ENCODE results near the gene MFGE8. TPM values are rescaled to one million over a fixed set of nuclear protein-coding genes. Genes with fewer than 3 reads are reported as not detected.
A peak's percentile ranks its signal among the peaks of the same experiment; 100 is the strongest.
"Not testable (repeated sequence)": the region's sequence is repeated elsewhere in the genome, so short reads cannot be mapped to it uniquely, and the experiment has no call there.

The MFGE8 gene
- polyA plus RNA-seq, 1 donor (not counting 4 experiments of a cell fraction or from before 2014, with no cell fraction given), result 55.3 TPM

DNA sequence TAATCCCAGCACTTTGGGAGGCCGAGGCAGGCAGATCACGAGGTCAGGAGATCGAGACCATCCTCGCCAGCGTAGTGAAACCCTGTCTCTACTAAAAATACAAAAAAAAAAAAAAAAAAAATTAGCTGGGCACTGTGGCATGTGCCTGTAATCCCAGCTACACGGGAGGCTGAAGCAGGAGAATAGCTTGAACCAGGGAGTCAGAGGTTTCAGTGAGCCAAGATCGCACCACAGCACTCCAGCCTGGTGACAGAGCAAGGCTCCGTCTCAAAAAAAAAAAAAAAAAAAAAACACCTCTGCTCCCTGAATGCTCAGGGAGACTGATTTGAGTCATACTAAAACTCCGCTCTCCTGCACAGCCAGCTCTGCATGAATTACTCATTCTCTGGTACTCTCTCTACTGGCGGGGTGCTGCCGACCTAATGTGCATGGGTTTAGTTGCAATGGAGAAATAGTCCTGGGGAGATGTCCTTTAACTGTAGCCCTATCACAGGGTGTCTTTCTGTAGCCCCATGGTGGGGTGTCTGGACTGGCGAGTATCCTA is 7.8 kb upstream of the MFGE8 start:
- H3K9ac ChIP-seq (ENCODE audit: control insufficient read depth, extremely low read depth, insufficient read depth, low read length); H3K9me1 ChIP-seq (ENCODE audit: control insufficient read depth, extremely low read depth, insufficient read depth, low read length); H3K9me3 ChIP-seq (ENCODE audit: control insufficient read depth, low read depth, low read length); H3K79me2 ChIP-seq (ENCODE audit: control insufficient read depth, insufficient read depth, low read length); dilution Hi-C loops (cut with MboI; ENCODE audit: extremely low pct_ligation_motif_present, low sequenced_read_pairs); H3K4me2 ChIP-seq (ENCODE audit: control insufficient read depth, extremely low read depth, insufficient read depth, low read depth, low read length); H3K36me3 ChIP-seq (ENCODE audit: control insufficient read depth in 2 of 2, extremely low read depth in 1 of 2, insufficient read depth in 2 of 2, low read length in 2 of 2); H2AFZ ChIP-seq (ENCODE audit: control insufficient read depth, low read length); H3K27me3 ChIP-seq (ENCODE audit: control insufficient read depth, extremely low read depth, insufficient read depth, low read length); H4K20me1 ChIP-seq (ENCODE audit: control insufficient read depth, extremely low read depth, insufficient read depth, low read length); H3K4me3 ChIP-seq (ENCODE audit: control insufficient read depth in 2 of 3, extremely low read depth in 1 of 3, insufficient read depth in 2 of 3, low read depth in 1 of 3, low read length in 3 of 3); FAIRE-seq: not testable (repeated sequence)
- Histone ChIP-seq H3K27ac (ENCODE audit: control insufficient read depth, insufficient read depth, low read length) (peak overlapping the region; percentile 36), H3K4me1 (ENCODE audit: control insufficient read depth, extremely low read depth, insufficient read depth, low read length) (peaks cover 21% of the 10 kb centered on the region)
- peak; percentile 49 for DNase-seq (ENCODE audit: low read depth, low spot score)

DNA sequence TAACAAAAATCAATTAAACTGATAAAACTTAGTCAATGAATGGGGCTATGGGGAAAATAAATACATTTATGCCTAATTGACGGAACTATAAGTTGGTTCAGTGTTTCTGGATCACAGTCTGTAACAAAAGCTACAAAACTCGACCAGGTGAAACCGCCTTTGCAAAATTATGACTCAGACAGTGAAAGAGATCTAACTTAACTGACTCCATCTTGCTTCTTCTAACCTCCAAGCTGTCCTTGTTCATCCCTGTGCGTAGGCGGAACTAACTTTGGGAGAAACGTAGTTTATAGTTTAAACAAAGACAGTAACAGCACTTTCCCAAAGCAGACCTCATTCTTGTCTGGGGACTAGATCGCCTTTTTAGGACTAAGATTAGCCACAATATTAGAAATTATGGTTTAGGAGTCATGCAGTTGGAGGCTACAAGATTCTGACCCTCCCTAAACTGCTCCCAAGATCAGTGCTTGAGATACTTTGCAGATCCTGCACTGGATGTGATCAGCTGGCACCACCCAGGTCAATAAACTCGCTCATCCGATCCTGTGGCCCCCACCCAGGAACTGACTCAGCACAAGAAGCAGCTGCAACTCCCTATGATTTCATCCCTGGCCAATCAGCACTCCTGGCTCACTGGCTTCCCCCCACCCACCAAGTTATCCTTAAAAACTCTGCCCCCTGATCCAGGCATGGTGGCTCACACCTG is 7.2 kb upstream of the MFGE8 start:
- Histone ChIP-seq H3K9me1 (ENCODE audit: control insufficient read depth, extremely low read depth, insufficient read depth, low read length) (no peaks in the 10 kb centered on the region), H2AFZ (ENCODE audit: control insufficient read depth, low read length) (no peak overlapping the region), H3K27ac (ENCODE audit: control insufficient read depth, insufficient read depth, low read length) (peak overlapping the region; percentile 56), H3K9me3 (ENCODE audit: control insufficient read depth, low read depth, low read length) (no peaks in the 10 kb centered on the region), H3K79me2 (ENCODE audit: control insufficient read depth, insufficient read depth, low read length) (no peaks in the 10 kb centered on the region), H3K36me3 (ENCODE audit: control insufficient read depth in 2 of 2, extremely low read depth in 1 of 2, insufficient read depth in 2 of 2, low read length in 2 of 2) (no peaks in the 10 kb centered on the region), H3K27me3 (ENCODE audit: control insufficient read depth, extremely low read depth, insufficient read depth, low read length) (no peaks in the 10 kb centered on the region), H4K20me1 (ENCODE audit: control insufficient read depth, extremely low read depth, insufficient read depth, low read length) (no peaks in the 10 kb centered on the region), H3K4me1 (ENCODE audit: control insufficient read depth, extremely low read depth, insufficient read depth, low read length) (peaks cover 21% of the 10 kb centered on the region), H3K4me3 (ENCODE audit: control insufficient read depth in 2 of 3, extremely low read depth in 1 of 3, insufficient read depth in 2 of 3, low read depth in 1 of 3, low read length in 3 of 3) (no peak overlapping the region), H3K4me2 (ENCODE audit: control insufficient read depth, extremely low read depth, insufficient read depth, low read depth, low read length) (peak overlapping the region; percentile 27), H3K9ac (ENCODE audit: control insufficient read depth, extremely low read depth, insufficient read depth, low read length) (no peak overlapping the region)
- TF ChIP-seq EZH2 (IDR thresholded peaks at IDR 0.05; ENCODE audit: low read length), result no peak
- TF ChIP-seq, protein P1, sequence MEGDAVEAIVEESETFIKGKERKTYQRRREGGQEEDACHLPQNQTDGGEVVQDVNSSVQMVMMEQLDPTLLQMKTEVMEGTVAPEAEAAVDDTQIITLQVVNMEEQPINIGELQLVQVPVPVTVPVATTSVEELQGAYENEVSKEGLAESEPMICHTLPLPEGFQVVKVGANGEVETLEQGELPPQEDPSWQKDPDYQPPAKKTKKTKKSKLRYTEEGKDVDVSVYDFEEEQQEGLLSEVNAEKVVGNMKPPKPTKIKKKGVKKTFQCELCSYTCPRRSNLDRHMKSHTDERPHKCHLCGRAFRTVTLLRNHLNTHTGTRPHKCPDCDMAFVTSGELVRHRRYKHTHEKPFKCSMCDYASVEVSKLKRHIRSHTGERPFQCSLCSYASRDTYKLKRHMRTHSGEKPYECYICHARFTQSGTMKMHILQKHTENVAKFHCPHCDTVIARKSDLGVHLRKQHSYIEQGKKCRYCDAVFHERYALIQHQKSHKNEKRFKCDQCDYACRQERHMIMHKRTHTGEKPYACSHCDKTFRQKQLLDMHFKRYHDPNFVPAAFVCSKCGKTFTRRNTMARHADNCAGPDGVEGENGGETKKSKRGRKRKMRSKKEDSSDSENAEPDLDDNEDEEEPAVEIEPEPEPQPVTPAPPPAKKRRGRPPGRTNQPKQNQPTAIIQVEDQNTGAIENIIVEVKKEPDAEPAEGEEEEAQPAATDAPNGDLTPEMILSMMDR (optimal IDR thresholded peaks at IDR 0.05 in 1 of 3, IDR thresholded peaks at IDR 0.05 in 1 of 3, conservative IDR thresholded peaks at IDR 0.05 in 1 of 3; ENCODE audit: extremely low read depth in 1 of 3, insufficient read depth in 2 of 3, low read length in 3 of 3), result no peak
- FAIRE-seq (no peak), DNase-seq (ENCODE audit: low read depth, low spot score) (peak; percentile 68)
- dilution Hi-C loops (cut with MboI; ENCODE audit: extremely low pct_ligation_motif_present, low sequenced_read_pairs), result no loop called here
